Measurements from ENCODE around the gene CAMK2N2.

The CAMK2N2 gene

DNA sequence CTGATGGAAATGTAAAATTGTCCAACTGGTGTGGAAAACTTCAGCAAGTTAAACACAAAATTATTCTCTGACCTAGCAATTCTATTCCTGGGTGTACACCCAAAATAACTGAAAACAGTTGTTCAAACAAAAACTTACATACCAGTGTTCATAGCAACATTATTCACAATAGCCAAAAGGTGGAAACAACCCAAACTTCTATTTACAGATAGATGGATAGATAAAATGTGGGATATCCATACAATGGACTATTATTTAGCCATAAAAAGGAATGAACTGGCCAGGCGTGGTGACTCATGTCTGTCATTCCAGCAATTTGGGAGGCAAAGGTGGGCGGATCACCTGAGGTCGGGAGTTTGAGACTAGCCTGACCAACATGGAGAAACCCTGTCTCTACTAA lies 38.8 kb downstream of the CAMK2N2 start:
- DNase-seq (ENCODE audit: low read depth, low spot score), result no peak

DNA sequence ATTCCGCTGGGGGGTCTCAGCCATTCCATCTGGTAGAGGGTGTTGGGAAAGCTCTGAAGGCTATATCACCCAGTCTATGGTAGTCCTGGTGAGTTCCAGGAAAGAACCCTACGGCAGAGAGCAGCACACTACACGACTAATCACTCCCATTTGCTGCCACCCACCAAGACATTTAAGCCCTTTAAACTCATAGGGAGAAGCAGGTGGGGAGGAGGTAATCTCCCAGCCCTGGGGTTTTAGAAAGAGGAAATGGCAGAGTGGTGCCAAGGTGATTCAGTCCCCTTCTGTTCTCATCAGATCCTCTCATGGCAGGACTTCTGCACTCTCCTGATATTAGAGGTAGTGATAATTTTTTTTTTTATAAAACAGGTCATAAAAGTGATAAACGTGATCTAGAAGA lies 42.5 kb downstream of the CAMK2N2 start:
- no peak for DNase-seq (ENCODE audit: low read depth, low spot score)

DNA sequence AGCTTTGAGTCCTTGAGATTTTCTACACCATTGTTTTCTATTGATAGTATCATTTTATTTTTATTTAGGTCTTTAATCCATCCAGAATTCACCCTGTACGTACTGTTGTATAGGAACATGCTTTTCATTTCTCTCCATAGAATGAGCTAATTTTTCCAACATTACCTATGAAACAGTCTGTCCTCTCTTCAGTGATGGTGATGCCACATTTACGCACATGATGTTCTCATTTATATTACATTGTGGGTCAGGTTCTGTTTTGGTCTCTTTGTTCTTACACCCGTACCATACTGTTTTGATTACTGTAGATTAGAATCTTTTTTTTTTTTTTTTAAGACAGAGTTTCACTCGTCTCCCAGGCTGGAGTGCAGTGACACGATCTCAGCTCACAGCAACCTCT lies 49.6 kb downstream of the CAMK2N2 start:
- DNase-seq (ENCODE audit: low read depth, low spot score), result no peak

DNA sequence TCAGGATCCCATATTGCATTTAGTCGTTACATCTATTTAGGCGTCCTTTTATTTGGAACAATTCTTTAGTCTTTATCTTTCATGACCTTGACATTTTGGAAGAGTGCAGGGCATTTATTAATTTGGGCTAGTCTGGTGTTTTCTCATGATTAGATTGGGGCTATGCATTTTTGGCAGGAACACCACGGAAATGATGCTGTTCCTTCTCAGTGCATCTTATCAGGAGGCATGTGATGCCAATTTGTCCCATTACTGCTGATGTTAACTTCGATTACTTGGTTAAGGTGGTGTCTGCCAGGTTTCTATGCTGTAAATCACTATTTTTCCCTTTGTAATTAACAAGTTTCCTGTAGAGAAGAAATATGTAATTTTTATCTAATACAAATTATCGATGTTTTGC lies 50.1 kb downstream of the CAMK2N2 start:
- DNase-seq (ENCODE audit: low read depth, low spot score), result no peak
